A549 (cell line): ENCODE results near the gene SLC10A2. TPM values are rescaled to one million over a fixed set of nuclear protein-coding genes. Genes with fewer than 3 reads are reported as not detected.

Experiments
- ATAC-seq, 2 experiments: fragments of 200-7000 bp in 1 of 2; fragments of >200 bp in 1 of 2; cut with Nextera tagmentation in 1 of 2; cut with Tn5 transposase in 1 of 2; 3 replicates each; pipeline versions ENCODE4 v1.8.0 to v1.9.1; 2018 to 2020; ENCODE audit warnings: mild to moderate bottlenecking in 1 of 2, moderate library complexity in 1 of 2
- CTCF ChIA-PET: fragments of 300-600 bp; sonication (Branson Sonifier 250); formaldehyde crosslinking; extraction: SDS; loops from one replicate; lab custom pipeline; 2021; ENCODE audit warnings: antibody characterized with exemption, inconsistent platforms; lab: Yijun Ruan, JAX
- POLR2A ChIA-PET: fragments of 350-600 bp; formaldehyde crosslinking; extraction: SDS; loops from one replicate; lab custom pipeline; 2021; ENCODE audit warnings: antibody characterized with exemption, inconsistent platforms; lab: Yijun Ruan, JAX
- DNase-seq, 2 experiments: peaks; one replicate each; pipeline versions ENCODE4 v3.0.0 to v3.0.0-alpha.2; 2011 to 2016; ENCODE audit warnings: low read depth in 1 of 2, low spot score in 1 of 2
- FAIRE-seq: peaks from 2 replicates; lab custom pipeline; 2011; peaks lifted over from hg19 to GRCh38; lab: Jason Lieb, UNC
- H3K27ac ChIP-seq, 2 experiments: fragments of >200 bp; sonication (Bioruptor Twin); formaldehyde crosslinking; 3 replicates each; pipeline ENCODE4 v1.5.1; 2016 to 2017
- H3K4me1 ChIP-seq: fragments of >200 bp; sonication (Bioruptor Twin); formaldehyde crosslinking; 3 replicates; pipeline ENCODE4 v1.6.1; 2016
- H3K4me2 ChIP-seq: fragments of >200 bp; sonication (Bioruptor Twin); formaldehyde crosslinking; 3 replicates; pipeline ENCODE4 v1.6.1; 2016
- H3K4me3 ChIP-seq: fragments of >200 bp; sonication (Bioruptor Twin); formaldehyde crosslinking; 3 replicates; pipeline ENCODE4 v1.5.1; 2016
- H3K9me3 ChIP-seq: fragments of >200 bp; sonication (Bioruptor Twin); formaldehyde crosslinking; 3 replicates; pipeline ENCODE4 v1.6.1; 2016
- CHD4 ChIP-seq: fragments of 200-600 bp; sonication (generic); IDR thresholded peaks from 2 replicates; pipeline ENCODE4 v1.6.1; 2016; ENCODE audit warnings: antibody characterized with exemption, mild to moderate bottlenecking, borderline replicate concordance
- FOSB ChIP-seq: fragments of 250-450 bp; sonication (Bioruptor Pico); IDR thresholded peaks from 2 replicates; pipeline ENCODE4 v1.5.0; 2020; ENCODE audit warnings: mild to moderate bottlenecking, moderate library complexity
- JUN ChIP-seq, 2 experiments: fragments of >200 bp; sonication (Bioruptor Twin); formaldehyde crosslinking; IDR thresholded peaks; 2 replicates in 1 of 2; 3 replicates in 1 of 2; pipeline ENCODE4 v1.6.1; 2016 to 2017
- KDM1A ChIP-seq: fragments of 200-600 bp; sonication (generic); IDR thresholded peaks from 2 replicates; pipeline ENCODE4 v1.6.1; 2016; ENCODE audit warnings: low read depth, mild to moderate bottlenecking
- KDM5A ChIP-seq: fragments of 200-600 bp; sonication (generic); IDR thresholded peaks from 2 replicates; pipeline ENCODE4 v1.6.1; 2016; ENCODE audit warnings: antibody characterized with exemption, mild to moderate bottlenecking
- NFE2L2 ChIP-seq: fragments of 150-350 bp; conservative IDR thresholded peaks from 2 replicates; pipeline ENCODE4 v1.6.1; 2014; ENCODE audit warnings: low read length
- PHF8 ChIP-seq: fragments of 200-600 bp; sonication (generic); IDR thresholded peaks from 2 replicates; pipeline ENCODE4 v1.6.1; 2016; ENCODE audit warnings: low read depth, mild to moderate bottlenecking, antibody characterized with exemption, moderate library complexity, borderline replicate concordance
- RARB ChIP-seq: fragments of 250-450 bp; sonication (Bioruptor Pico); IDR thresholded peaks from 2 replicates; pipeline ENCODE4 v1.8.0; 2021; ENCODE audit warnings: mild to moderate bottlenecking, moderate library complexity
- ZNF302 ChIP-seq: fragments of 250-450 bp; sonication (Bioruptor Pico); IDR thresholded peaks from 2 replicates; pipeline ENCODE4 v1.9.0; 2021; ENCODE audit warnings: inconsistent platforms, mild to moderate bottlenecking, moderate library complexity
- WGBS: methylation state at CpG from one replicate; pipeline ENCODE4 v1.1.6; 2017; ENCODE audit errors: missing lambda C conversion rate; 5-methylcytosine and 5-hydroxymethylcytosine counted together
- polyA plus RNA-seq, 4 experiments: library from polyadenylated mRNA; depleted of rRNA in 3 of 4; stranded (reverse); fragments of >200 nt; fragmentation: RNase III in 1 of 4; extraction: RNeasy Plus Mini Kit Qiagen cat#74134 plus additional on column Dnase treatment in 1 of 4; gene quantifications; 2 replicates in 3 of 4; 3 replicates in 1 of 4; pipeline ENCODE4 v1.2.3, GENCODE V29; 2011 to 2017
- TF ChIP-seq, protein P1 (sequence below): IDR thresholded peaks from 2 replicates; pipeline ENCODE4 v1.6.1; 2012
- TF ChIP-seq, protein P2 (sequence below): fragments of 200-600 bp; sonication (generic); IDR thresholded peaks from 2 replicates; pipeline ENCODE4 v1.6.1; 2016; ENCODE audit warnings: antibody characterized with exemption, mild to moderate bottlenecking, moderate library complexity
- TF ChIP-seq, protein P3 (sequence below): fragments of >200 bp; sonication (Bioruptor Twin); formaldehyde crosslinking; IDR thresholded peaks from 3 replicates; pipeline ENCODE4 v1.6.1; 2016
- TF ChIP-seq, protein P4 (sequence below): fragments of >200 bp; sonication (Bioruptor Twin); formaldehyde crosslinking; IDR thresholded peaks from 2 replicates; pipeline ENCODE4 v1.6.1; 2016

Gene SLC10A2
- polyA plus RNA-seq, 2 of the 4 experiments (the other 2 are of a cell fraction) = not detected

DNA sequence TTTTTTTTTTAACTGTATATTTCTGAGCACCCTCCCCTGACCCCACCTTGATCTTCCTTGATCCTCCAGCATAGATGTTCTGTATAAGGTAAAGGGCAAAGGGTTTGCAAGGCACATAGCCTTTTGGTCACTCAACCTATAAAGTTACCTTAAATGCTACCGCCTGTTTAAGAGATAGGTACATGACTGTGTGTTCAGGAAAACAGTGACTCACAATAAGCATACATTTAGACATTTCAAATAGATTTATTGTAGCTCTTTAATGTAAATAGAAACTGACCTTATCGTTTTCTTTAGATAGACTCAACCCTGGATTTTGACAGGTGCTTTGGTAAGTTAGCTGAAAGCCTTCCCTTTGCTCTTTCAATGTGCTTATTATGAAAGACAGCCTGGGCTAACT, 15.2 kb upstream of the SLC10A2 start (continued):
- TF ChIP-seq JUN (IDR thresholded peaks at IDR 0.05) = no peak
- TF ChIP-seq, protein P1, sequence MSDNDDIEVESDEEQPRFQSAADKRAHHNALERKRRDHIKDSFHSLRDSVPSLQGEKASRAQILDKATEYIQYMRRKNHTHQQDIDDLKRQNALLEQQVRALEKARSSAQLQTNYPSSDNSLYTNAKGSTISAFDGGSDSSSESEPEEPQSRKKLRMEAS = no peak

DNA sequence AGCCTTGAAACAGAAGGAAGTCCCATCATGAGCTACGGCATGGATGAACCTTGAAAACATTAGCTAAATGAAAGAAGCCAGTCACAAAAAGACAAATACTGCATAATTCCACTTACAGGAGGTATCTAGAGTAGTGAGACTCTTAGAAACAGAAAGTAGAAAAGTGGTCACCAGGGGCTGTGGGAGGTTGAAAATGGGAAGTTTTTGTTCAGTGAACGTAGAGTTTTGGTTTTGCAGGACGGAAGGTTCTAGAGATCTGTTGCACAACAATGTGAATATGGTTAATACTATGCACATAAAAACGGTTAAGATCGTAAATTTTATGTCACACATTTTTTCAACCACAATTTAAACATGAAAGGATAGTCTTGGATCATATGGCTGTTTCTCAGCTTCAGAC, 11.9 kb upstream of the SLC10A2 start:
- ATAC-seq (no peak), FAIRE-seq (no peak), DNase-seq (no peak)
- Histone ChIP-seq H3K4me1 (no peaks in the 10 kb centered on the region), H3K4me2 (no peak overlapping the region), H3K9me3 (no peaks in the 10 kb centered on the region), H3K27ac (no peak overlapping the region), H3K4me3 (no peak overlapping the region)
- WGBS = 12% methylated on average over 5 of the region's 5 CpGs
- TF ChIP-seq RARB (no peak), FOSB (CRISPR knock-in tag) (no peak), NFE2L2 (no peak)
- CTCF ChIA-PET = no interaction called here
- POLR2A ChIA-PET = no interaction called here

DNA sequence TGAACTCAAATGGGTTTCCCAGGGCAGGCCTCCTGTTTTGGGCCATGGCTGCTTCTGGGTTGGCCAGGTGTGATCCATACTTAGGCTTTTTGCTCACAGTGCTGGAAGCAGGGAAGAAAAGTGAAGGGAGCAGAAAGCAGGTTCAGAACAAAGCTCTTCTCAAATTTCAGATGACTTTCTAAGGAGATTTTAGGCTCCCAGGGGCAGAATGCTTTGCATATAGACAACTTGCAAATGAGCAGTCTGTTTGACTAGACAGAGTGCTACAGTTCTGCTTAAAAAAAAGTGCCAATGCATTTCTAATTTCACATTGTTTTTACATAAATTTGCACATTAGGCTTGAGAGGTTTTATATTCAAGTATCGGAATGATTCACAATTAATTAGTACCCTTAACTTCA, 2.6 kb upstream of the SLC10A2 start:
- no peak overlapping the region for H3K4me3 ChIP-seq
- no peak for FAIRE-seq
- TF ChIP-seq, protein P2, sequence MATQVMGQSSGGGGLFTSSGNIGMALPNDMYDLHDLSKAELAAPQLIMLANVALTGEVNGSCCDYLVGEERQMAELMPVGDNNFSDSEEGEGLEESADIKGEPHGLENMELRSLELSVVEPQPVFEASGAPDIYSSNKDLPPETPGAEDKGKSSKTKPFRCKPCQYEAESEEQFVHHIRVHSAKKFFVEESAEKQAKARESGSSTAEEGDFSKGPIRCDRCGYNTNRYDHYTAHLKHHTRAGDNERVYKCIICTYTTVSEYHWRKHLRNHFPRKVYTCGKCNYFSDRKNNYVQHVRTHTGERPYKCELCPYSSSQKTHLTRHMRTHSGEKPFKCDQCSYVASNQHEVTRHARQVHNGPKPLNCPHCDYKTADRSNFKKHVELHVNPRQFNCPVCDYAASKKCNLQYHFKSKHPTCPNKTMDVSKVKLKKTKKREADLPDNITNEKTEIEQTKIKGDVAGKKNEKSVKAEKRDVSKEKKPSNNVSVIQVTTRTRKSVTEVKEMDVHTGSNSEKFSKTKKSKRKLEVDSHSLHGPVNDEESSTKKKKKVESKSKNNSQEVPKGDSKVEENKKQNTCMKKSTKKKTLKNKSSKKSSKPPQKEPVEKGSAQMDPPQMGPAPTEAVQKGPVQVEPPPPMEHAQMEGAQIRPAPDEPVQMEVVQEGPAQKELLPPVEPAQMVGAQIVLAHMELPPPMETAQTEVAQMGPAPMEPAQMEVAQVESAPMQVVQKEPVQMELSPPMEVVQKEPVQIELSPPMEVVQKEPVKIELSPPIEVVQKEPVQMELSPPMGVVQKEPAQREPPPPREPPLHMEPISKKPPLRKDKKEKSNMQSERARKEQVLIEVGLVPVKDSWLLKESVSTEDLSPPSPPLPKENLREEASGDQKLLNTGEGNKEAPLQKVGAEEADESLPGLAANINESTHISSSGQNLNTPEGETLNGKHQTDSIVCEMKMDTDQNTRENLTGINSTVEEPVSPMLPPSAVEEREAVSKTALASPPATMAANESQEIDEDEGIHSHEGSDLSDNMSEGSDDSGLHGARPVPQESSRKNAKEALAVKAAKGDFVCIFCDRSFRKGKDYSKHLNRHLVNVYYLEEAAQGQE = no peak
- ChIA-PET CTCF (no interaction called here), POLR2A (no interaction called here)
- ATAC-seq = no peak
- H3K4me1 ChIP-seq = no peaks in the 10 kb centered on the region
- no peaks in the 10 kb centered on the region for H3K9me3 ChIP-seq
- no peak overlapping the region for H3K27ac ChIP-seq
- WGBS = 0% methylated on average over 1 of the region's 1 CpG
- no peak for DNase-seq
- H3K4me2 ChIP-seq = no peak overlapping the region

DNA sequence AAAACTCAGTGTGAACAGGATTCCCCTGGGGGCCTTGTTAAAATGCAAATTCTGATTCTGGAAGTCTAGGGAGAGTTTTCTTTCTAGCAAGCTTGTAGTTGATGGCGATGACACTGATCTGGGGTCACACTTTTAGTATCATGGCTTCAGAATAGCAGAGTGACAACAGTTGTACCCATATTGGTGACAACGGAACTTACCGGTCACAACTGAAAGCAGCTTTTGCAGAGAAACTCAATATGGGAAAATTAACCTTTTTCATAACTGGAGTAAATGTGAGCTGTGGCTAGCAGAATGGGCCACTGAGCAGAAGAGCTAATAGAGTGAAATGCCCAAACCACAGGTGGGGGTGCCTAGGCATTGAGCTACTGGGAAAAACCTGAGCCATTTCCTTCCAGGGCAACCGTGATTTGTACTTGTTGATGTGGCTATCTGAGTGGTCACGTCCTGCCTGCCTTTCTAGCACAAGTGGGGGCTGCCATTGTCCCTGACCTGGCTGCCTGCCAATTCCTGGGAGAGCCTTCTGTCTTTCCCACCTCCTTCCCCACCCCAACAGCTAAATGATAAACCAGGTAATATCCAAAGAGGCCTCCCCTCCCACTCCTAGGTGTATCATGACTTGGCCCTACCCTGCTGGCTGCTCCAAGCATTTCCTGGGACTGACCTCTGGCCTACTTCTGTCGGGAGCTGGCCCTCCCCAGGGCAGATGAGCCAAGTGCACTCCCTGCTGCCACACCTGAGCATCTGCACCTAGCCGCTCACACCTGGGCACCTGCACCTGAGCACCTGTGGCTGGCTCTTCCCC, 1.7 kb upstream of the SLC10A2 start:
- TF ChIP-seq KDM5A (no peak), NFE2L2 (no peak), ZNF302 (CRISPR knock-in tag) (no peak), PHF8 (no peak), RARB (no peak), KDM1A (no peak), CHD4 (no peak)
- TF ChIP-seq, protein P3, sequence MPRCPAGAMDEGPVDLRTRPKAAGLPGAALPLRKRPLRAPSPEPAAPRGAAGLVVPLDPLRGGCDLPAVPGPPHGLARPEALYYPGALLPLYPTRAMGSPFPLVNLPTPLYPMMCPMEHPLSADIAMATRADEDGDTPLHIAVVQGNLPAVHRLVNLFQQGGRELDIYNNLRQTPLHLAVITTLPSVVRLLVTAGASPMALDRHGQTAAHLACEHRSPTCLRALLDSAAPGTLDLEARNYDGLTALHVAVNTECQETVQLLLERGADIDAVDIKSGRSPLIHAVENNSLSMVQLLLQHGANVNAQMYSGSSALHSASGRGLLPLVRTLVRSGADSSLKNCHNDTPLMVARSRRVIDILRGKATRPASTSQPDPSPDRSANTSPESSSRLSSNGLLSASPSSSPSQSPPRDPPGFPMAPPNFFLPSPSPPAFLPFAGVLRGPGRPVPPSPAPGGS = no peak
- TF ChIP-seq, protein P4, sequence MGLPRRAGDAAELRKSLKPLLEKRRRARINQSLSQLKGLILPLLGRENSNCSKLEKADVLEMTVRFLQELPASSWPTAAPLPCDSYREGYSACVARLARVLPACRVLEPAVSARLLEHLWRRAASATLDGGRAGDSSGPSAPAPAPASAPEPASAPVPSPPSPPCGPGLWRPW = no peak
- no peak for DNase-seq
- H3K4me1 ChIP-seq = no peaks in the 10 kb centered on the region
- WGBS = 67% methylated on average over 3 of the region's 7 CpGs
- no peak overlapping the region for H3K4me2 ChIP-seq
- FAIRE-seq = no peak
- POLR2A ChIA-PET = no interaction called here
- ATAC-seq = no peak
- no peaks in the 10 kb centered on the region for H3K9me3 ChIP-seq
- H3K27ac ChIP-seq = no peak overlapping the region
- H3K4me3 ChIP-seq = no peak overlapping the region
- CTCF ChIA-PET = no interaction called here
